Thoracic aorta (tissue), 2 donors: Measurements from ENCODE around the gene CKAP2. TPM values are rescaled to one million over a fixed set of nuclear protein-coding genes. Genes with fewer than 3 reads are reported as not detected.
A peak's percentile ranks its signal among the peaks of the same experiment; 100 is the strongest.

ENCODE experiments used
- ATAC-seq: fragments of 150-250 bp; one replicate; pipeline ENCODE4 v1.8.0; 2017; ENCODE audit warnings: low read depth; ENCODE audit not compliant: insufficient number of reproducible peaks, low FRiP score
- DNase-seq: peaks from one replicate; pipeline ENCODE4 v3.0.0-alpha.2; 2020; ENCODE audit warnings: low spot score
- H3K27ac ChIP-seq, 2 donors: fragments of 200-600 bp; sonication (generic); 1 replicate in 1 of 2; 2 replicates in 1 of 2; pipeline ENCODE4 v1.5.1; 2016; ENCODE audit warnings: mild to moderate bottlenecking in 2 of 2, moderate library complexity in 2 of 2
- H3K27me3 ChIP-seq: fragments of 200-600 bp; sonication (generic); replicated peaks from 2 replicates; pipeline ENCODE4 v1.6.0; 2016; ENCODE audit warnings: mild to moderate bottlenecking; ENCODE audit not compliant: insufficient read depth
- H3K36me3 ChIP-seq: fragments of 200-600 bp; sonication (generic); one replicate; pipeline ENCODE4 v1.5.1; 2016
- H3K4me1 ChIP-seq, 2 donors: fragments of 200-600 bp; sonication (generic); 1 replicate in 1 of 2; 2 replicates in 1 of 2; pipeline versions ENCODE4 v1.5.1 to v1.6.0; 2016; ENCODE audit warnings: low read depth in 2 of 2, mild to moderate bottlenecking in 1 of 2; ENCODE audit not compliant: control insufficient read depth in 1 of 2
- H3K4me3 ChIP-seq: fragments of 200-600 bp; sonication (generic); 2 replicates; pipeline ENCODE4 v1.5.1; 2016; ENCODE audit warnings: mild to moderate bottlenecking
- H3K9me3 ChIP-seq: fragments of 200-600 bp; sonication (generic); 2 replicates; pipeline ENCODE4 v1.5.1; 2016
- CTCF ChIP-seq: fragments of 200-600 bp; sonication (generic); IDR thresholded peaks from one replicate; pipeline ENCODE4 v1.5.1; 2019; ENCODE audit warnings: antibody characterized with exemption
- total RNA-seq, 2 donors: library from RNA; depleted of rRNA; stranded (reverse); fragments of >200 nt; gene quantifications; one replicate each; pipeline versions ENCODE4 v1.1.0 to v1.2.3, GENCODE V29; 2016

CKAP2 gene
- total RNA-seq, 2 donors from 2014 or later: 4.6 to 5.1 TPM

DNA sequence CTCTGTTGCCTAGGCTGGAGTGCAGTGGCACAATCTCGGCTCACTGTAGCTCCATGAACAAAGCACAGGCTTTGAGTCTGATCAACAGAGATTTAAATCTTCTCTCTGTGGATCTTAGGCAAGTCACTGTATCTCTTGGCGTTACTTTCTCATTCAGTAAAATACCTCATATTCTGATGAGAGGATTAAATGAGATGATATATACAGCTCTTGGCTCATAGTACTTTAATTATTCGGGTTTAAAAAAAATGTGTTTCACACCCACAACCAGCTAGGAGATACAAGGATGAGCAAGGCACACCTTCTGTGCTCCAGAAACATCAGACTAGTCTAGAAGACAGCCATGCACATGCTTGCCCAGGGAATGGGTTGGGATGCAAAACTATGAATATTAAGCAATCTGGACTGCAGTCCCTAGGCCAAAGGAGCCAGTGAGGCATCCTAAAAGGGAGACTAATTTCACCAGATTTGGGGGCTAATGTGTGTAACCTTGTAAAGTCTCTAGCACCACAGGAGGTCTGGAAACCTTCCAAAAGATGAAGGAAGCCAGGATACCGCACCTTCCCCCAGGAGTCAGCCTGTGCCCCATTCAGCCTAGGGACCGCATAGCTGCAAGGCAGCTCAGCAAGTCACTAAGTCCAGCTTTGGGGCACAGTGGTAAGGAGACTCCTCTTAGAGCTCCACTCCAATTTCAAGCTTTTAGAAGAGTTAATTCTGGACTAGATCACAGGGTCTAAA, 7.3 kb upstream of the CKAP2 start:
- Histone ChIP-seq H3K4me3 (no peak overlapping the region), H3K27ac (no peak overlapping the region), H3K4me1 (peaks cover 19 to 30% of the 10 kb centered on the region in 2 donors), H3K9me3 (no peaks in the 10 kb centered on the region), H3K36me3 (no peaks in the 10 kb centered on the region), H3K27me3 (no peaks in the 10 kb centered on the region)
- DNase-seq (no peak), ATAC-seq (no peak)
- TF ChIP-seq CTCF: no peak

DNA sequence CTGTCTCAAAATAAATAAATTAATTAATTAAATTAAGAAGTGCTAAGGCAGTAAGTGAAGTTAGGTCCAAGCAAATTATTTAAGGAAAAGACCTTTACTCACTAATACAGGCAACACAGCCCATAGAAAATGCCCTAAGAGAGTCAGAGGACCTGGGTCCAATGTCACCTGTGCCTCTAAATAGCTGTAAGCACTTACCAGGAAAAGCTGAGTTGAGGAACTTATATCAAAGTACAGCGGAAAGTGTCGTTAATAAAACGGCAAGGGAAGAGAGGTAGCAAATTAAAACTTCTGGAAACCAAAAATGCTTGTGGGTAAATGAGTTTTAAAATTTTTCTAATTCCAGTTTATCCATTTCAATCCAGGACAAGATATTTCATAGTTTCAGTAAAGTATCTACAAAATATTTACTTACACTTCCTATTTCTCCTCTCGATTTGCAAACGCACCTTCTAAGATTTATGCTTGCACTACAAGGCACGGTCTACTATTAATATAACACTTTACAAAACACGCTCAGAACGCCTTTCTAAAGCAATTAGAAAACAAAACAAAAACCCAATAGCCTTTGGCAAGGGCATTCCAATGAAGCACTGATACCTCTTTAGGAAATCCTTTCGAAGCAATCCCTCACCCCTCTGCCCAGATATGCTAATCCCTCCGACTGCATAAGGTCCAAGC, 5.8 kb upstream of the CKAP2 start:
- no peak for DNase-seq
- Histone ChIP-seq H3K27ac (peak overlapping the region; percentile 91 to 97), H3K4me3 (peak overlapping the region; percentile 80), H3K9me3 (no peaks in the 10 kb centered on the region), H3K27me3 (no peaks in the 10 kb centered on the region), H3K4me1 (peaks cover 22 to 30% of the 10 kb centered on the region in 2 donors), H3K36me3 (no peaks in the 10 kb centered on the region)
- no peak for TF ChIP-seq CTCF
- no peak for ATAC-seq

GRCh38 chr13:52450012-52450792, 5.1 kb upstream of the CKAP2 start, which contains the start of gene VPS36:
TSS of gene VPS36 (minus strand) at chr13:52450634. CDS start at chr13:52450594, 40 bp downstream.
- peak; percentile 97 for ATAC-seq
- peak within 1 kb of the TSS; percentile 80 for H3K4me3 ChIP-seq

GRCh38 chr13:52450793-52451116, 4.5 kb upstream of the CKAP2 start:
- no peak for ATAC-seq
- TF ChIP-seq CTCF: no peak
- no peaks in the 10 kb centered on the region for H3K9me3 ChIP-seq
- peak overlapping the region; percentile 80 for H3K4me3 ChIP-seq
- H3K36me3 ChIP-seq: no peaks in the 10 kb centered on the region
- DNase-seq: no peak
- H3K27ac ChIP-seq: no peak overlapping the region
- no peaks in the 10 kb centered on the region for H3K27me3 ChIP-seq
- H3K4me1 ChIP-seq: peaks cover 22 to 30% of the 10 kb centered on the region in 2 donors

More at GRCh38 chr13:52450012-52450792, 5.1 kb upstream of the CKAP2 start, which contains the start of gene VPS36:
- Histone ChIP-seq H3K27me3 (no peaks in the 10 kb centered on the region), H3K4me1 (peaks cover 22 to 30% of the 10 kb centered on the region in 2 donors), H3K27ac (peak within 1 kb of the TSS; percentile 91 to 97), H3K36me3 (no peaks in the 10 kb centered on the region), H3K9me3 (no peaks in the 10 kb centered on the region)
- DNase-seq: peak; percentile 78
- peak; percentile 100 for TF ChIP-seq CTCF
